Fibroblast of lung (primary cell): ENCODE measurements around the gene SCML2.

ENCODE experiments used
- EZH2 ChIP-seq: IDR thresholded peaks from 2 replicates; pipeline ENCODE4 v1.5.1; 2012; ENCODE audit warnings: low read length, control low read depth, mild to moderate bottlenecking; ENCODE audit errors: missing control alignments
- TF ChIP-seq, protein P1 (sequence below), 2 donors: IDR thresholded peaks in 1 of 2; conservative IDR thresholded peaks in 1 of 2; 1 replicate in 1 of 2; 2 replicates in 1 of 2; pipeline ENCODE4 v1.5.1; 2011 to 2012; ENCODE audit warnings: low read length in 2 of 2, control low read depth in 1 of 2, inconsistent platforms in 1 of 2, low read depth in 1 of 2, mild to moderate bottlenecking in 1 of 2

GRCh38 chrX:18272222-18272621 is 82.3 kb downstream of the SCML2 start:
- TF ChIP-seq, protein P1, sequence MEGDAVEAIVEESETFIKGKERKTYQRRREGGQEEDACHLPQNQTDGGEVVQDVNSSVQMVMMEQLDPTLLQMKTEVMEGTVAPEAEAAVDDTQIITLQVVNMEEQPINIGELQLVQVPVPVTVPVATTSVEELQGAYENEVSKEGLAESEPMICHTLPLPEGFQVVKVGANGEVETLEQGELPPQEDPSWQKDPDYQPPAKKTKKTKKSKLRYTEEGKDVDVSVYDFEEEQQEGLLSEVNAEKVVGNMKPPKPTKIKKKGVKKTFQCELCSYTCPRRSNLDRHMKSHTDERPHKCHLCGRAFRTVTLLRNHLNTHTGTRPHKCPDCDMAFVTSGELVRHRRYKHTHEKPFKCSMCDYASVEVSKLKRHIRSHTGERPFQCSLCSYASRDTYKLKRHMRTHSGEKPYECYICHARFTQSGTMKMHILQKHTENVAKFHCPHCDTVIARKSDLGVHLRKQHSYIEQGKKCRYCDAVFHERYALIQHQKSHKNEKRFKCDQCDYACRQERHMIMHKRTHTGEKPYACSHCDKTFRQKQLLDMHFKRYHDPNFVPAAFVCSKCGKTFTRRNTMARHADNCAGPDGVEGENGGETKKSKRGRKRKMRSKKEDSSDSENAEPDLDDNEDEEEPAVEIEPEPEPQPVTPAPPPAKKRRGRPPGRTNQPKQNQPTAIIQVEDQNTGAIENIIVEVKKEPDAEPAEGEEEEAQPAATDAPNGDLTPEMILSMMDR (conservative IDR thresholded peaks at IDR 0.05 in 1 of 2, IDR thresholded peaks at IDR 0.05 in 1 of 2; ENCODE audit: low read depth in 1 of 2, low read length in 2 of 2), result no peak
- no peak for TF ChIP-seq EZH2
